NCI-H2107 (cell line): ENCODE results near the gene MCMBP.
"Not testable (repeated sequence)": the region's sequence is repeated elsewhere in the genome, so short reads cannot be mapped to it uniquely, and the experiment has no call there.

ENCODE experiments used
- DNase-seq: peaks from one replicate; lab custom pipeline; 2025; lab: John Stamatoyannopoulos, UW

The MCMBP gene, protein sequence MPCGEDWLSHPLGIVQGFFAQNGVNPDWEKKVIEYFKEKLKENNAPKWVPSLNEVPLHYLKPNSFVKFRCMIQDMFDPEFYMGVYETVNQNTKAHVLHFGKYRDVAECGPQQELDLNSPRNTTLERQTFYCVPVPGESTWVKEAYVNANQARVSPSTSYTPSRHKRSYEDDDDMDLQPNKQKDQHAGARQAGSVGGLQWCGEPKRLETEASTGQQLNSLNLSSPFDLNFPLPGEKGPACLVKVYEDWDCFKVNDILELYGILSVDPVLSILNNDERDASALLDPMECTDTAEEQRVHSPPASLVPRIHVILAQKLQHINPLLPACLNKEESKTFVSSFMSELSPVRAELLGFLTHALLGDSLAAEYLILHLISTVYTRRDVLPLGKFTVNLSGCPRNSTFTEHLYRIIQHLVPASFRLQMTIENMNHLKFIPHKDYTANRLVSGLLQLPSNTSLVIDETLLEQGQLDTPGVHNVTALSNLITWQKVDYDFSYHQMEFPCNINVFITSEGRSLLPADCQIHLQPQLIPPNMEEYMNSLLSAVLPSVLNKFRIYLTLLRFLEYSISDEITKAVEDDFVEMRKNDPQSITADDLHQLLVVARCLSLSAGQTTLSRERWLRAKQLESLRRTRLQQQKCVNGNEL

DNA sequence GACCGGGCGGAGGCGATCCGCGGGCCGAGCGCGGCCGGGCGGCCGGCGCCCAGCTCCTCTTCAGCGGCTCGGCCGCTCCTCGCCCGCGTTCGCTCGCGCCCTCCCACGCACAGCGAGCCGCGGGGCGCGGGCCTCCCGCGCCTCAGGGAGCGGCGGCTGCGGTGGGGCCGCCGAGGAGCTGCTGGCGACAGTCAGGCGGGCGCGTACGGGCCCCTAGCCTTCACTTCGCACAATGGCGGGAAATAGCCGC, at the start of gene MCMBP:
MCMBP (minus strand) TSS at position 234 of the 250 bp plus-strand sequence. CDS start 259 bp downstream, outside the sequence.
- DNase-seq = no peak

DNA sequence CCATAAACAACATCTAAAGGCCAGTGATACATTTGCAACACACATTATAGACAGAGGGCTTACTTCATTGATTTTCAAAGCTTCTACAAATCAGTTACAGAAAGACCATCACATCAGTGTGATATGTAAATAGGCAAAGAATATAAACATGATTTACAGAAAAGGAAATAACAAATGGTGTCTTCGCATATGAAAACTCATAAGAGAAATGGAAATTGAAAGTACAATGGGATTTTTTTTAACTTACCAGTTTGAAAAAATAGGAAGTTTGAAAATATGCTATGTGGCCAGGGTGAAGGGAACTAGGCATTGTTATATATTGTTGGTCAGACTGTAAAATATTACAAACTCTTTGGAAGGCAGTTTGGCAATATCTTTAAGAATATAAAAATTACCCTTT, 47.2 kb upstream of the MCMBP start:
- DNase-seq = no peak

DNA sequence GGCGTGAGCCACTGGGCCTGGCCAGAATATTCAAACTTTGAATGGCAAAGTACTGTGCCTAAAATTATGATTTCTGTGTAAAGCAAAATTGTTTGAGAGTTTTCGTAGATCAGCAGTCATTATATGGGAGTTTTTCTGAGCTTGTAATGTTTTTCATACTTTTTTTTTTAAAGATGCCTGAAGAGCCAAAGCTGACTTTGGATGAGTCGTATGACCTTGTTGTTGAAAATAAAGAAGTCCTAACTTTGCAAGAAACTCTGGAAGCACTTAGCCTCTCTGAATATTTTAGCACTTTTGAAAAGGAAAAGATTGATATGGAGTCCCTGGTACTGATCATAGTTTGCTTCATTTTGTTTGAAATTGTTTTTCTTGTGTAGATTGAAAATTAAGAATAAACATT, 46.6 kb upstream of the MCMBP start:
- DNase-seq = no peak

DNA sequence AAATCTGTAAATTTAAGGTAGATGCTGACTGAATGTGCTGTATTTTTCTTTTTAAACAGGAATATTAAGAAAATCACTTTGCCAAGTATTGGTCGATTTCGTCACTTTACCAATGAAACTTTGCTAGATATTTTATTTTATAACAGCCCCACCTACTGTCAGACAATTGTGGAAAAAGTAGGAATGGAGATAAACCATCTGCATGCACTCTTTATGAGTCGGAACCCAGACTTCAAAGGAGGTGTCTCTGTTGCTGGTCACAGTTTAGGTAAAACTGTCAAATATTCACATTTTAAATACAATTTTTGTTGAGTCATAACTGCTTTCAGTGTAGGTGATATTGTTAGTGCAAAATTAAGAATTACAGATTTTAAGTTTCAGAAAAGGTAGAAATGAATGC, 45.1 kb upstream of the MCMBP start:
- no peak for DNase-seq

DNA sequence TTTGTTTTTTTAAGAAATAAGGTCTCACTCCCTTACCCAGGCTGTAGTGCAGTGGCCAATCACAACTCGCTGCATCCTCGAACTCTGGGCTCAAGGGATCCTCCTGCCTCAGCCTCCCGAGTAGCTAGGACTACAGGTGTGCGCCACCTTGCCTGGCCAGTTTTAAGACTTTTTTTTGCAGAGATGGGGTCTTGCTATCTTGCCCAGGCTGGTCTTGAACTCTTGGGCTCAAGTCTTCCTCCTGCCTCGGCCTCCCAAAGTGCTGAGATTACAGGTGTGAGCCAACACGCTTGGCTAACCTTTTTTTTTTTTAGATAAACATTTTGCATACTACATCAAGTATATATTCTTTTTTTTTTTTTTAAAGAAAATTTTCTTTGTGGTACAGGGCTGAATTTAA, 38.0 kb upstream of the MCMBP start:
- DNase-seq = no peak

DNA sequence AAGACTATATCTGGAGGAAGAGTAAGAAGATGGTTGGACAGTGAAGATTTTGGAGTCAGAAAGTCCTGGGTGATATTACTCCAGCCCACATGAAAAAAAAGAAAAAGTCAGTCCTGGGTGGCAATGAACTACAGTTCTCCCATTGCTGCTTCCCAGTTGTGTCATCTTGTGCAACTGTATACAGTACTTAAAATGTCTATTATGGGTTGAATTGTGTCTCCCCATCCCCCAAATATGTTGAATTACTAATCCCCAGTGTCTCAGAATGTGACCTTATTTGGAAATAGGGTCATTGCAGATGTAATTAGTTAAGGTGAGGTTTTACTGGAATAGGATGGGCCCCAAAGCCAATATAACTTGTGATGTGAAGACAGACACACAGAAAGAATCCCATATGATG, 35.5 kb upstream of the MCMBP start:
- no peak for DNase-seq

DNA sequence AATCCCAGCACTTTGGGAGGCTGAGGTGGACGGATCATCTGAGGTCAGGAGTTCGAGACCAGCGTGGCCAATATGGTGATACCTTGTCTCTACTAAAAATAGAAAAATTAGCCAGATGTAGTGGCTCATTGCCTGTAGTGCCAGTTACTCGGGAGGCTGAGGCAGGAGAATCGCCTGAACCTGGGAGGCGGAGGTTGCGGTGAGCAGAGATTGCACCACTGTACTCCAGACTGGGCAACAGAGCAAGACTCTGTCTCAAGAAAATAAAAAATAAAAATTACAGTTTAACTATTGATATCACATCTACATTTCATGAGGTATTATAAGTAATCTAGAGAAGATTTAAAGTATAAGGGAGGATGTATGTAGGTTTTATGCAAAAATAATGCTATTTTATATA, 35.1 kb upstream of the MCMBP start:
- DNase-seq = not testable (repeated sequence)

DNA sequence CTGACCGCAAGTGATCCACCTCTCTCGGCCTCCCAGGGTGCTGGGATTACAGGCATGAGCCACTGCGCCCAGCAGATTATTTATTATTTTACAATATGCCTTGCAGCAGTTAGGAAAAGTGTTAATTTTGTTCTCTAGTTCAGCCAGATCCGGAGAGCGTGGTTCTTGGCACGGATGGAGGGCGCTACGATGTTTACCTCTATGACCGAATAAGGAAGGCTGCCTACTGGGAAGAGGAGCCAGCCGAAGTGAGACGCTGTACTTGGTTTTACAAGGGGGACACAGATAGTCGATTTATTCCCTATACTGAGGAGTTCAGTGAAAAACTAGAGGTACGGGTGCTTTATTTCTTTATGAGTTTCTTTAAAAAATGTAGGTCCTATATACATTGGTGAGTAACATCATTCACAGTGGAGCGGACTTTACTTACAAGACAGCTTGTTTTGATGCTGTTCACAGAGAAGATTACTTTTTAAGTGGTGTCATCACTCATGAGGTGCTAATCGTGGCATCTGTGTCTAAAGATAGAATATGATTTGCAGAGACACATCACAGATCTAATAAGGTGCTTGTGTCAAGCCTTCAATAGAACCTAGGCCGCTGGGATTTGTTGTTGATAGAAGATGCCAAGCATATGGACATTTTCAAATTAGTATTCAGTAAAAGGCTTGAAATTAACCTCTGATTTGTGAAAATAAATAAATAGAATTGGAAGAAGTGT, 31.5 kb upstream of the MCMBP start:
- DNase-seq = no peak

DNA sequence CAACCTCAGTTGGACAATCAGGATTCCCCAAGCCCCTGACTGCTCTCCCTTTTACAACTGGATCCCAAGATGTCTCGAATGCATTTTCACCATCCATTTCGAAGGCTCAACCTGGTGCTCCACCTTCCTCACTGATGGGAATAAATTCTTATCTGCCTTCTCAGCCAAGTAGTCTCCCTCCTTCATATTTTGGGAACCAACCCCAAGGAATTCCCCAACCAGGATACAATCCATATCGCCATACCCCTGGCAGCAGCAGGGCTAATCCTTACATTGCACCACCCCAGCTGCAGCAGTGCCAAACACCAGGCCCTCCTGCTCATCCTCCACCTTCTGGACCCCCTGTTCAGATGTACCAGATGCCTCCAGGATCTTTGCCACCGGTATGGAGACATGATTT, 25.9 kb upstream of the MCMBP start:
- DNase-seq = no peak

DNA sequence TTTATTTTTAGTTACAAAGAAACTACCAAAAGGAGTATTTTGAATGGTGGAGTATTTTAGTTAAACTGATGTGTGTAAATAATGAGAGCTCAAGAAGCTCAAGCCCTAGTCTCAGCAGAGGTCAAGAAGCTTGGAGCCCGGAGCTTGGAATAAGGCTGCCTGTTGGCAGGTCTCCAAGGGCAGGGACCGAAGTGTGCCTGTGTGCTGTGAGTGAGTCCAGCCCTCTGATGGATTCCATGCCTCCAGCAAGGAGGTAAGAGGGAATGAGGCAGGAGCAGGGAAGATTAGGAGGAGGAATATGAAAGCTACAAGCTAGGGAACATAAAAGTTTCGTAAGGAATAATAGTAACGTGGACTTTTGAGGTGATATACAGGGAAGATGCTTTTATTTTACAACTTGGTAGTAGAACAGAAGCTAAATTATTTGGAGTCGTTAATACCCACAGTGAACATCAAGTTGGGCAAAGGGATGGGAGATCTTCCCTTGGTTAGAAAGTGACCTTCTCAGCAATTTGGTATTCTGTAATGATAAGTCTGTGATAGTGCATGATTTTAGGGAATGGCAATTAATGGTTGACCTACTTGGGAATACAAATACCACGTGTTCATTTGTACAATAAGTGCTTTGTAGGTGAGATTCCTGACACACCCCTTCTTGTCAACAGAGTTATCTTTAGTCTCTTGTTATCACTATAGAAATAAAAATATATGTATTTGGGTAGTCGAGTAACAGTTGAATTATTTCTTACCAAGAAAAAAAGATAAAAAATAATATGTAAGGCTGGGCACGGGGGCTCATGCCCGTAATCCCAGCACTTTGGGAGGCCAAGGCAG, 24.5 kb upstream of the MCMBP start:
- no peak for DNase-seq

DNA sequence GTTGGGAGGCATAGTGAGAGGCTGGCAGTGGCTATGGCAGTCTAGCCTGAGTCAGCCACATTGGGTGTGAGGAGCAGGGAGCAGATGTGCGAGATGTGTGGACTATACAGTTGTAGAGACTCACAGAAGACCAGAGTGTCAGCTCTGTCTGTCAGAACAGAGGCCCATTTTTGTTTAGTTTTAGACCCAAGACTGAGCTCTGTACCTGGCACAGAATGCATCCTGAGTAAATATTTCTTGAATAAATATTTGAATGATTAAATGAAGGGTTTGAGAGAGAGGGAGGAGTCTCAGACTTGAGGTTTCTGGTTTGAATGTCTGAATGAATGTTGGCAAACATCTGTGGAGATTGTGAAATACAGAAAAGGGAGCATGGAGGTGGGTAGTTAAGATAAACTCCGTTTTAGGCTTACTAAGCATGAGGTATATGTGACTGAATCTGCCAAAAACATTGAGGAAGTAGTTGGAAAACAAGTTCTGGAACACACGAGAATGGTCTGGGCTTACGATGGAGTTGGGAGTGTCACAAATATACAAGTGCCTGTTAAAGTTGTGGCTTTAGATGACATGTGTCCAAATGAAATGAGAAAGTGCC, 23.5 kb upstream of the MCMBP start:
- no peak for DNase-seq

DNA sequence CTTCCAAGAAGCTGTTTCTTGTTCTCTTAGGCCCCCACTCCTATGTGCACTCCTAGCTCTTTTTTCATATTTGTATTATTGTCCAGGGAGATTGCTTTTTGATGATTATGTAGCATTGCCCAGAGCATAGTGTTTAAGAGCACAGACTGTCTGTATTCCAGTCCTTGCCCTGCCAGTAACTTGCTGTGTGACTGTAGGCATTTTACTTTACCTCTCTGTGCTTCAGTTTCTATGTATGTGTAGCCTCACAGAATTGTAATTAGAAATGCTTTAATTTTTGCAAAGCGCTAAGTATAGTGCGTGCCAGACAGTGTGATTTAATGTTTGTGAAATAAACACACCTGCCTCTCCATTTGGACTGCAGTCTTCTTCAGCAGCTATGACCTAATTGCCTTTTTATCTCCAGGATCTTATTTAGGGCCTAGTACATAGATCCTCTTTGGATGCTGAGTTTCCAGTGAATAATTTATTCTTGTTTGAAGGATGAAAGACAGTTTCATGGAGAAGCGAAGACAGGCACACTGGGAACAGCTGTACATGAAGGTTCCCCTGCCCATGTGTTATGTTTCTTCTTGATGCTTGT, 21.3 kb upstream of the MCMBP start:
- no peak for DNase-seq

DNA sequence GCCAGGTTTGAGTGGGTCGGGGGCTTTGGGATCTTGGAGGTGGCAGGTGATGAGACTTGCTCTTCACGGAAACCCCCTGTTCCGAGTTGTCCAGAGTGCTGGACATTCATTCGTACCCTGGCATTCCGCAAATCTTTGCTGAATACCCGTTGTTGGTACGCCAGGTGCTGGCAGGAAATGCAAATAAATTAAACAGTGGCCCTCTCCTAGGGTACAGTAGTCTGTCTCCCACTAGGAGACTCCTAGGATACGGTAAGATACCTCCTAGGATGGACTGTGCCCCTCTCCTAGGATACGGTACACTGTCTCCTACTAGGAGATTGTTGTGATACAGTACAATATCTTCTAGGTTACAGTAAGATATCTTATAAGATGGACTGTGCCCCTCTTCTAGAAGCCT, 20.4 kb upstream of the MCMBP start:
- no peak for DNase-seq

DNA sequence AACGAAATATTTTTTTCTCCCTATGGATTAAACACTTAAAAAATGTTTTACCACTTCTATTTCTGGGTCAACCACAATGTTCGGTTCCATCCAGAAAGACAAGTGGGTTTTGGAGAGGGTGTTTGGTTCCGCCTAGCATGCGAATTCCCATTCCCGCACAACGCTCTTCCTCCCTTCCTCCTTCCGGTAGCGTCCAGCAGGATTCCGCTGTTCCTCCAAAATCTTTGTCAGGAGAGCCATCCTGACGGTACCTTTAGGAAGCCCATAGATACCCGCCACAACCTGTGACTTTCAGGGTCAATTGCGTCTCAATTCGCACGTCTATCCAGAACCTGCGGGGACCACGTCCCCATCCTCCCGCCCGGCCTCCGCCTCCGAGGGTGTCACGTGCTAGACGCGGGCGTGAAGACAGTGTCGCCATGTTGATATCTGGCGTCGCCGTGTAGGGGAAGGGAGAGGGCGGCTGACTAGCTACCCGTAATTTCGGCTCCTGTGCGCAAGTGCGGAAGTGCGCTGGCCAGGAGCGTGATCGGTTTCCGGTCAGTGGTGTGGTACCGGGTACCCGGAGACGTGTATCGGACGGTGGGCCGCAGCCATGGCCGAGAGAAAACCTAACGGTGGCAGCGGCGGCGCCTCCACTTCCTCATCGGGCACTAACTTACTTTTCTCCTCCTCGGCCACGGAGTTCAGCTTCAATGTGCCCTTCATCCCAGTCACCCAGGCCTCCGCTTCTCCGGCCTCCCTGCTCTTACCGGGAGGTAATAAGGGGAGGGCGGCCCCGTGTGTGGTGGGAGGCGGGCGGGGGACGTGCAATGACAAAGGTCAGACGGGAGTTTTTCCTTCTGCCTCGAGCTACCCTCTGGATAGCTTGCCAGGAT, 19.8 kb upstream of the MCMBP start, which contains the start of gene SEC23IP:
SEC23IP (plus strand) TSS at position 543 of the 878 bp plus-strand sequence; CDS start at position 596, 53 bp downstream.
- peak; percentile 54 for DNase-seq

DNA sequence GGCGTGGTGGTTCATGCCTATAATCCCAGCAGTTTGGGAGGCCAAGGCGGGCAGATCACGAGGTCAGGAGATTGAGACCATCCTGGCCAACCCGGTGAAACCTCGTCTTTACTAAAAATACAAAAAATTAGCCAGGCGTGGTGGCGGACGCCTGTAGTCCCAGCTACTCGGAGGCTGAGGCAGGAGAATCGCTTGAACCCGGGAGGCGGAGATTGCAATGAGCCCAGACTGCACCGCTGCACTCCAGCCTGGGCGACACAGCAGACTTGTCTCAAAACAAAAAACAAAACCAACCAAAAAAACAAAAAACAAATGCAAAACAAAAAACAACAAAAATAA, 19.2 kb upstream of the MCMBP start:
- not testable (repeated sequence) for DNase-seq

DNA sequence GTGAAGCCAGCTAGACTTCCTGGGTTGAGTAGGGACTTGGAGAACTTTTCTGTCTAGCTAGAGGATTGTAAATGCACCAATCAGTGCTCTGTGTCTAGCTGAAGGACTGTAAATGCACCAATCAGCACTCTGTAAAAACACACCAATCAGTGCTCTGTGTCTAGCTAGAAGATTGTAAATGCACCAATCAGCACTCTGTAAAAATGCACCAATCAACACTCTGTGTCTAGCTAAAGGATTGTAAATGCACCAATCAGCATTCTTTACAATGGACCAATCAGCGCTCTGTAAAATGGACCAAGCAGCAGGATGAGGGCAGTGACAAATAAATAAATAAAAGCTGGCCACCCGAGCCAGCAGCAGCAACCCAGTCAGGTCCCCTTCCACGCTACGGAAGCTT, 17.7 kb upstream of the MCMBP start:
- not testable (repeated sequence) for DNase-seq

DNA sequence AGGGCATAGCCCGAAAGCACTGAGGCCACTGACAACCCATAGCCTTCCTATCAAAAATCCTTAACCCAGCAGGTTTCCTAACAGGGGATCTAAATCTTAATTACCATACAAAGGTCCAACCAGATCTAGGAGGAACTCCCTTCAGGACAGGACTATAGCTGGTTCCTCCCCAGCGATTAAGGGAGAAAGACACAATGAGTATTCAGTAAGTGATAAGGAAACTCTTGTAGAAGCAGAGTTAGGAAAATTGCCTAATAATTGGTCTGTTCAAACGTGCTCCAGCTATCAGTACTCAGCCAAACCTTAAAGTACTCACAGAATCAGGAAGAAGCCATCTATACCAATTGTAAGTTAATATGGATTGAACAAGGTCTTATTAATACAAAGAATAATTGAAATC, 16.6 kb upstream of the MCMBP start:
- not testable (repeated sequence) for DNase-seq

DNA sequence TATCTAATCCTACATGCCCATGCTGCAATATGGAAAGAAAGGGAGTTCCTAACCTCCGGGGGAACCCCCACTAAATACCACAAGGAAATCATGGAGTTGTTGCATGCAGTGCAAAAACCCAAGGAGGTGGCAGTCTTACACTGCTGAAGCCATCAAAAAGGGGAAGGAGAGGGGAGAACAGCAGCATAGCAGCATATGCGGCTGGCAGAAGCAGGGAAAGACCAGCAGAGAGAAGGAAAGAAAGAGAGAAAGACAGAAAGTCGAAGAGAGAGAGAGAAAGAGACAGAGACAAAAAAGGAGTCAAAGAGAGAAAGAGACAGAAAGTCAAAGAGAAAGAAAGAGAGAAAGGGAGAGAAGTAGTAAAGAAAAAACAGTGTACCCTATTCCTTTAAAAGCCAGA, 16.1 kb upstream of the MCMBP start:
- not testable (repeated sequence) for DNase-seq

DNA sequence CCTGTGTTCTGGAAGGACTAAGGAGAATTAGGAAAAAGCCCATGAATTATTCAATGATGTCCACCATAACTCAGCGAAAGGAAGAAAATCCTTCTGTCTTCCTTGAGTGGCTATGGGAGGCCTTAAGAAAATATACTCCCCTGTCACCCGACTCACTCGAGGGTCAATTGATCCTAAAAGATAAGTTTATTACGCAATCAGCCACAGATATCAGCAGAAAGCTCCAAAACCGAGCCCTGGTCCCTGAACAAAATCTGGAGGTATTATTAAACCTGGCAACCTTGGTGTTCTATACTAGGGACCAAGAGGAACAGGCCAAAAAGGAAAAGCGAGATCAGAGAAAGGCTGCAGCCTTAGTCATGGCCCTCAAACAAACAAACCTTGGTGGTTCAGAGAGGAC, 13.4 kb upstream of the MCMBP start:
- not testable (repeated sequence) for DNase-seq

DNA sequence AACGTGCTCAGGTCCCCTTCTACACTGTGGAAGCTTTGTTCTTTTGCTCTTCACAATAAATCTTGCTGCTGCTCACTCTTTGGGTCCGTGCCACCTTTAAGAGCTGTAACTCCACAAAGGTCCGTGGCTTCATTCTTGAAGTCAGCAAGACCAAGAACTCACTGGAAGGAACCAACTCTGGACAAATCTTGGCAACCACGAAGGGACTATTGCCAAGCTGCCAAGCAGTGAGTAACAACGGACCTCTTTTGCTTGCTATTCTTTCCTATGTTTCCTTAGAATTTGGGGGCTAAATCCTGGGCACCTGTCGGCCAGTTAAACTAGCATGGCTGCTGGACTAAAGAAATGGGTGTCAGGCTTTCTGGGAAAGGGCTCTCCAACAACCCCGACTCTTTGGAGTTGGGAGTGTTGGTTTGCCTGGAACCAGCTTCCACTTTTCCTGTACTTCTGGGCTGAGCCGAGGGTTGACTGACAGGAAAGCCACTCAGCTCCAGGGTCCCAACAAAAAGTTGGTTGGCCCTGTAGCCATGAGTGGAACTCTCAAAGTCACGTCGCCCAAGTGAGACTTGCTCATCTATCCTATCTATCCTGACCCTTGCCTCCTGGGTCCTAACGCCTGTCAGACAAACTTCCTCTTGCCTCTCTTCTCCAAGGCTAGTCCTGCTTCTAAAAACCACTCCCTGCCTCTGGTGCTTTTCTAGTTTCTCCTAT, 11.4 kb upstream of the MCMBP start:
- not testable (repeated sequence) for DNase-seq
